GM19452 (cell line): Measurements from ENCODE around the gene OR4D10.

Source experiments
- ATAC-seq: cut with Tn5 transposase; IDR thresholded peaks from one replicate; pipeline ENCODE4 v1.9.1; 2021; ENCODE audit not compliant: unreplicated experiment

OR4D10 gene

DNA sequence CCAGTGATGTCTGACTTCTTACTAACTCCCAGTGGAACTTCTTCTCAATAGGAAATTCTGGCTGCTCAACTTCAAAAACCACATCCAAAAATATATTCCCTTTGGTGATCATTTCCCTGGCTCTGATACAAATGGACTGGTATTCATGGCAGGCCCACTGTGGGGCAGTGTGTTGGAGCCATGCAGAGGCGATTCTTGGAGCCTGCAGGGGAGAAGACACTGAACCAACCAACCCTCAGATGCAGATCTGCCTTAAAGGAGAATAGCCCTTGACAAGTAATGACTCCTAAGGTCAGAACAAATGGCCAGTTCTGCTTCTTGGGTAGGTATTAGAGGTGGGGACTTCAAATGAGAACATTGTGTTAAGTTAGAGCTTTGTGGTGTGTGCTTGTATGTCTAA lies 50.4 kb downstream of the OR4D10 start:
- no peak for ATAC-seq

DNA sequence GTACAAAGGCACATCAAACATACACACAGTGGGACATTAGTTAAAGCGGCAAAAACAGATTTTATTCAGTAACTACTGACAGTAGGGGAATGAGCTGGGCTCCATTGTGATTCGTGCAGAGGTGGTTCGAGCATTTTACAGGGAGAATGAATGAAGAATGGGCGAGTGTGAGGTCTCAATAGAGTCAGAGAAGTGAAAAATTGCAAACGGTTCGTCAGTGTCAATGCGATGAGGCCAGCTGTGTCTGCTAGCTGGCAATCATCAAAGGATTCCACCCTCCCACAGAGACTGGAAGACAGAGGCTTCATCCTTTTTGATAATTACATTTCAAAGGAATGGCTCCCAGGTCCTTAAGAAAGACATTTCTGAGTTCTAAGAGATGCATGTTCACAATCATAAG lies 55.6 kb downstream of the OR4D10 start:
- no peak for ATAC-seq
